Uterus (tissue), 2 donors: ENCODE measurements around the gene ABHD16B.

Experiments
- POLR2A ChIP-seq, 2 donors: fragments of 450-650 bp; IDR thresholded peaks; one replicate each; pipeline ENCODE4 v1.6.1; 2016; ENCODE audit warnings: antibody characterized with exemption in 2 of 2, mild to moderate bottlenecking in 1 of 2, moderate library complexity in 1 of 2
- TF ChIP-seq, protein P1 (sequence below), 4 experiments: fragments of 200-600 bp in 2 of 4; fragments of 450-650 bp in 2 of 4; sonication (generic) in 2 of 4; IDR thresholded peaks; one replicate each; pipeline ENCODE4 v1.5.1; 2016 to 2019; ENCODE audit warnings: antibody characterized with exemption in 4 of 4, mild to moderate bottlenecking in 2 of 4, moderate library complexity in 1 of 4

DNA sequence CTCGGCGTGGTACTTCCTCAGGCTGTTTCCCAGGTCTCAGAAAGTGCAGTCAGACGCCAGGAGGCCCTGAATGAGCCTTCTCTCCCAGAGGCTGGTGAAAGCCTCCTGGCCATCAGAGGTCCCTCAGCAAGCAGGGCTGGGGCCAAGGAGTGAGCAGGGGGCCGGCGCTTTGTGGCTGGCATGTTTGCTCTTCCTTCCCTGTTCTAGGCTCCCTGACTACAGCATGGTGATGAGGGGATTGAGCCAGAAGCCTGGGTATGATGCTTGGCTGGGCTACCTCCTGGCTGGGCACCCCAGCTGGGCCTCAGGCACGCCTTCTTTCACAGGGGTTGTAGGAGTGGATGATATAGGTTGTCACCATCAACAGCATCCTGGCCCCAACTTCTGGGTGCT is 21.9 kb downstream of the ABHD16B start:
- TF ChIP-seq, protein P1, sequence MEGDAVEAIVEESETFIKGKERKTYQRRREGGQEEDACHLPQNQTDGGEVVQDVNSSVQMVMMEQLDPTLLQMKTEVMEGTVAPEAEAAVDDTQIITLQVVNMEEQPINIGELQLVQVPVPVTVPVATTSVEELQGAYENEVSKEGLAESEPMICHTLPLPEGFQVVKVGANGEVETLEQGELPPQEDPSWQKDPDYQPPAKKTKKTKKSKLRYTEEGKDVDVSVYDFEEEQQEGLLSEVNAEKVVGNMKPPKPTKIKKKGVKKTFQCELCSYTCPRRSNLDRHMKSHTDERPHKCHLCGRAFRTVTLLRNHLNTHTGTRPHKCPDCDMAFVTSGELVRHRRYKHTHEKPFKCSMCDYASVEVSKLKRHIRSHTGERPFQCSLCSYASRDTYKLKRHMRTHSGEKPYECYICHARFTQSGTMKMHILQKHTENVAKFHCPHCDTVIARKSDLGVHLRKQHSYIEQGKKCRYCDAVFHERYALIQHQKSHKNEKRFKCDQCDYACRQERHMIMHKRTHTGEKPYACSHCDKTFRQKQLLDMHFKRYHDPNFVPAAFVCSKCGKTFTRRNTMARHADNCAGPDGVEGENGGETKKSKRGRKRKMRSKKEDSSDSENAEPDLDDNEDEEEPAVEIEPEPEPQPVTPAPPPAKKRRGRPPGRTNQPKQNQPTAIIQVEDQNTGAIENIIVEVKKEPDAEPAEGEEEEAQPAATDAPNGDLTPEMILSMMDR (IDR thresholded peaks at IDR 0.05) = no peak
- no peak for TF ChIP-seq POLR2A (IDR thresholded peaks at IDR 0.05)
